K562 (cell line): ENCODE measurements around the gene PGF. TPM values are rescaled to one million over a fixed set of nuclear protein-coding genes. Genes with fewer than 3 reads are reported as not detected.

Experiments used
- ATAC-seq: fragments of 200-7000 bp; cut with Tn5 transposase; 3 replicates; pipeline ENCODE4 v1.9.1; 2020; ENCODE audit warnings: moderate library complexity
- BruUV-seq: library from RNA; stranded (reverse); fragments of 400-500 nt; replicated peaks from 2 replicates; lab custom pipeline; 2021; lab: Mats Ljungman, UMichigan
- CTCF ChIA-PET: fragments of 300-600 bp; formaldehyde crosslinking; extraction: SDS; loops from one replicate; lab custom pipeline; 2021; ENCODE audit warnings: low intra/inter-chr PET ratio; lab: Yijun Ruan, JAX
- POLR2A ChIA-PET: fragments of 300-600, 350-650 bp; sonication (Branson Sonifier 250); formaldehyde crosslinking; extraction: SDS; loops from one replicate; lab custom pipeline; 2021; ENCODE audit warnings: antibody characterized with exemption, inconsistent platforms; lab: Yijun Ruan, JAX
- DNase-seq, 4 experiments: peaks; one replicate each; pipeline versions ENCODE4 v3.0.0 to v3.0.0-alpha.2; 2011 to 2018; ENCODE audit warnings: low spot score in 3 of 4, mixed read lengths in 3 of 4; ENCODE audit errors: extremely low read depth in 1 of 4
- FAIRE-seq: peaks from 2 replicates; lab custom pipeline; 2011; peaks lifted over from hg19 to GRCh38; lab: Jason Lieb, UNC
- H2AFZ ChIP-seq: 2 replicates; pipeline ENCODE4 v1.6.0; 2011; ENCODE audit warnings: low read depth, low read length, control low read depth, inconsistent platforms
- H3K27ac ChIP-seq: fragments of 200-600 bp; 3 replicates; pipeline ENCODE4 v1.8.0; 2011; ENCODE audit warnings: low read depth, mild to moderate bottlenecking, control low read depth, inconsistent platforms, low read length, moderate library complexity, mixed read lengths; ENCODE audit errors: extremely low read depth
- H3K27me3 ChIP-seq, 2 experiments: fragments of 300-600 bp in 1 of 2; 2 replicates in 1 of 2; 3 replicates in 1 of 2; pipeline versions ENCODE4 v1.6.0 to v1.8.0; 2011; ENCODE audit warnings: inconsistent platforms in 2 of 2, low read length in 2 of 2, mild to moderate bottlenecking in 1 of 2, mixed read lengths in 1 of 2, moderate library complexity in 1 of 2; ENCODE audit not compliant: control insufficient read depth in 2 of 2, insufficient read depth in 2 of 2
- H3K36me3 ChIP-seq: fragments of 300-600 bp; 3 replicates; pipeline ENCODE4 v1.8.0; 2011; ENCODE audit warnings: mild to moderate bottlenecking, low read length, inconsistent platforms; ENCODE audit not compliant: control insufficient read depth, insufficient read depth
- H3K4me1 ChIP-seq, 2 experiments: fragments of 200-600 bp in 1 of 2; replicated peaks in 1 of 2; 2 replicates in 1 of 2; 3 replicates in 1 of 2; pipeline versions ENCODE4 v1.5.1 to v1.8.0; 2011; ENCODE audit warnings: inconsistent platforms in 2 of 2, low read length in 2 of 2, mild to moderate bottlenecking in 1 of 2, mixed read lengths in 1 of 2, moderate library complexity in 1 of 2; ENCODE audit not compliant: control insufficient read depth in 2 of 2, insufficient read depth in 2 of 2
- H3K4me2 ChIP-seq: 2 replicates; pipeline ENCODE4 v1.6.1; 2011; ENCODE audit warnings: low read length, control low read depth, inconsistent platforms, mixed read lengths; ENCODE audit not compliant: insufficient read depth
- H3K4me3 ChIP-seq: fragments of 200-600 bp; sonication (generic), shearing (Covaris generic); 2 replicates; pipeline ENCODE4 v1.5.1; 2016; ENCODE audit warnings: control low read depth, inconsistent platforms
- H3K79me2 ChIP-seq: fragments of 200-600 bp; 3 replicates; pipeline ENCODE4 v1.8.0; 2011; ENCODE audit warnings: low read length, inconsistent platforms; ENCODE audit not compliant: control insufficient read depth, insufficient read depth
- H3K9ac ChIP-seq, 2 experiments: 2 replicates each; pipeline versions ENCODE4 v1.6.0 to v1.6.1; 2011; ENCODE audit warnings: low read depth in 2 of 2, low read length in 2 of 2, control low read depth in 1 of 2, inconsistent platforms in 1 of 2, mild to moderate bottlenecking in 1 of 2, mixed read lengths in 1 of 2; ENCODE audit not compliant: insufficient read depth in 1 of 2
- H3K9me1 ChIP-seq: one replicate; pipeline ENCODE4 v1.6.0; 2011; ENCODE audit warnings: inconsistent platforms, mild to moderate bottlenecking, low read length, moderate library complexity; ENCODE audit not compliant: control insufficient read depth, insufficient read depth
- H3K9me3 ChIP-seq: replicated peaks from 2 replicates; pipeline ENCODE4 v1.5.1; 2011; ENCODE audit warnings: low read depth, low read length, inconsistent platforms; ENCODE audit not compliant: control insufficient read depth, insufficient read depth
- H4K20me1 ChIP-seq: replicated peaks from 2 replicates; pipeline ENCODE4 v1.6.1; 2011; ENCODE audit warnings: low read length, inconsistent platforms, mixed read lengths; ENCODE audit not compliant: control insufficient read depth, insufficient read depth
- CBX8 ChIP-seq: fragments of 200-600 bp; sonication (generic); IDR thresholded peaks from 2 replicates; pipeline ENCODE4 v1.6.1; 2012; ENCODE audit warnings: borderline replicate concordance, mixed run types, low read depth, mild to moderate bottlenecking, moderate library complexity, mixed read lengths, low read length, control low read depth, inconsistent platforms; ENCODE audit not compliant: poor library complexity, severe bottlenecking; ENCODE audit errors: extremely low read depth
- HDAC2 ChIP-seq: fragments of 450-650 bp; IDR thresholded peaks from 2 replicates; pipeline ENCODE4 v1.6.1; 2016; ENCODE audit warnings: mild to moderate bottlenecking
- NFE2 ChIP-seq: IDR thresholded peaks from 2 replicates; pipeline ENCODE4 v1.6.1; 2014; ENCODE audit warnings: antibody characterized with exemption, low read depth
- PHB2 ChIP-seq: fragments of 450-650 bp; IDR thresholded peaks from 2 replicates; pipeline ENCODE4 v1.6.1; 2017; ENCODE audit warnings: low read depth
- SETDB1 ChIP-seq: IDR thresholded peaks from one replicate; pipeline ENCODE4 v1.6.1; 2012; ENCODE audit warnings: low read length, control low read depth, inconsistent platforms
- ZFP30 ChIP-seq: fragments of 250-450 bp; sonication (Bioruptor Pico); IDR thresholded peaks from 2 replicates; pipeline ENCODE4 v1.8.0; 2022; ENCODE audit warnings: moderate library complexity, mild to moderate bottlenecking, inconsistent platforms, borderline replicate concordance
- WGBS: fragments of 100-300 bp; shearing (Covaris generic); methylation state at CpG from one replicate; pipeline ENCODE4 v1.1.6; 2016; ENCODE audit warnings: low coverage, mixed read lengths; ENCODE audit not compliant: insufficient coverage; ENCODE audit errors: missing lambda C conversion rate; 5-methylcytosine and 5-hydroxymethylcytosine counted together
- in situ Hi-C: fragments of 300-500 bp; cut with MboI; formaldehyde crosslinking; loops from 4 replicates; pipeline ENCODE4 v1.15.0; 2018; ENCODE audit warnings: inconsistent platforms, mixed read lengths
- intact Hi-C: fragments of 100-400 bp; cut with micrococcal nuclease; formaldehyde crosslinking; loops from 2 replicates; pipeline ENCODE4 v1.14.2; 2022
- polyA plus RNA-seq, 8 experiments: library from polyadenylated mRNA; depleted of rRNA in 4 of 8; stranded (reverse) in 5 of 8; unstranded in 3 of 8; fragments of >200 nt; fragmentation: Nextera tagmentation in 2 of 8; fragmentation: Illumina TruSeq in 1 of 8; extraction: Ambion mirVana in 2 of 8; extraction: Trizol in 1 of 8; gene quantifications; 2 replicates each; pipeline versions ENCODE4 v1.2.1 to v1.2.3, GENCODE V29; 2011 to 2014; ENCODE audit warnings: inconsistent platforms in 1 of 8, missing spikeins in 1 of 8
- total RNA-seq, 7 experiments: library from RNA; depleted of rRNA in 6 of 7; stranded (reverse); fragments of >200 nt in 6 of 7; fragmentation: Illumina TruSeq in 2 of 7; extraction: Trizol in 2 of 7; gene quantifications; 2 replicates each; pipeline versions ENCODE4 v1.2.1 to v1.2.3, GENCODE V29; 2011 to 2021; ENCODE audit warnings: low replicate concordance in 1 of 7
- TF ChIP-seq, protein P1 (sequence below): fragments of 200-800 bp; sonication (Bioruptor generic); IDR thresholded peaks from 2 replicates; pipeline ENCODE4 v1.6.1; 2017; ENCODE audit warnings: missing genetic modification characterization, missing compliant biosample characterization
- TF ChIP-seq, protein P2 (sequence below): sonication (generic); formaldehyde crosslinking; IDR thresholded peaks from 2 replicates; pipeline ENCODE4 v1.8.0; 2022; ENCODE audit warnings: missing genetic modification reagents, mild to moderate bottlenecking, moderate library complexity, borderline replicate concordance
- TF ChIP-seq, protein P3 (sequence below): fragments of 450-650 bp; conservative IDR thresholded peaks from 2 replicates; pipeline ENCODE4 v1.6.1; 2016; ENCODE audit warnings: missing genetic modification characterization, low read depth, mild to moderate bottlenecking, missing compliant biosample characterization, moderate library complexity

The PGF gene
- total and polyA plus RNA-seq, 9 of the 15 experiments (the other 6 are each of a cell fraction or from before 2014, with no cell fraction given): 0.04 to 0.44 (median 0.18) TPM

DNA sequence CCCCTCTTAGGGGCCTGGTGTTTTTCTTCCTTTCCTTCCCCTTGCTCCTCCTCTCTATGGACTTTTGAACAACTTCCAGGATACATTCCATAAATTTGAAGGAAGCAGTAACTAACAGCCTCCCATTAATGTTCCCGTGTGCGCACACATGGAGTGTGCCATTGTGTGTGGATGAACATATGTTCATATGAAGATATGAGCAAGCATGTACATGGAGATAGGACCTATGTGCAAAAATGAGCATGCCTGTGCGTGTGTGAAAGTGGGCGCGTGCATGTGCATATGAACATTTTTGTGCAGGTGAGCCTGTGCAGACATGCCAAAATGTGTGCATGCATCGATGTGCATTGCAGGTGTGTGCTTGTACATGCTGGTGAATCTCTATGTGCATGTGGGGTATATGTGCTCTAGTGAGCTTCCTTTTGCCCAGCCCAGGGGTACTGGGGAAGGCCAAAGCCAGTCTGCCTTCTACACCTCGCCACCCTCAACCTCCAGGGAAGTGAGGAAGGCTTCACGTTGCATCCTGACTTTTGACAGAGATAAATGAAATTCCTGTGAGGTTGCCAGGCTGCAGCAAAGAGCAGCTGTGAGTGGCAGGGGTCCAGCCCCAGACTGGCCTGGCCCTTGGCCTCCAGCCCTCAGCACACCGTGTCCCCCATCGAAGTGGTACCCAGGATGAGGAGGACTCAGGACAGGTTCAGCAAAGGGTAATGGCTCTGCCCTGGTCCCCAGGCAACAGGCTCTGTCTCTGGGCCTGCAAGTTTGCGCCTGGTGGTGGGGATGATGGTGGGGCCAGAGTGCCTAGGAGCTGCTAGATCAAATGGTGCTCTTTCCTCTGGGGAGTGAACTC lies 21.1 kb upstream of the PGF start:
- BruUV-seq: no TSS peak

More for the DNA sequence above, 21.1 kb upstream of the PGF start:
- no peak overlapping the region for H2AFZ ChIP-seq
- ATAC-seq: no peak
- DNase-seq: peak in 1 of 4 experiments; percentile 2
- no peaks in the 10 kb centered on the region for H3K79me2 ChIP-seq
- no peaks in the 10 kb centered on the region for H4K20me1 ChIP-seq
- POLR2A ChIA-PET: interaction anchor here (0.7 to 0.9 kb wide), 2 partner anchors 26 to 684 kb away, joined by 3 read pairs; partner anchors contain the start of gene EIF2B2
- H3K9me1 ChIP-seq: no peaks in the 10 kb centered on the region
- H3K36me3 ChIP-seq: no peaks in the 10 kb centered on the region
- no peak overlapping the region for H3K4me3 ChIP-seq
- TF ChIP-seq, protein P1, sequence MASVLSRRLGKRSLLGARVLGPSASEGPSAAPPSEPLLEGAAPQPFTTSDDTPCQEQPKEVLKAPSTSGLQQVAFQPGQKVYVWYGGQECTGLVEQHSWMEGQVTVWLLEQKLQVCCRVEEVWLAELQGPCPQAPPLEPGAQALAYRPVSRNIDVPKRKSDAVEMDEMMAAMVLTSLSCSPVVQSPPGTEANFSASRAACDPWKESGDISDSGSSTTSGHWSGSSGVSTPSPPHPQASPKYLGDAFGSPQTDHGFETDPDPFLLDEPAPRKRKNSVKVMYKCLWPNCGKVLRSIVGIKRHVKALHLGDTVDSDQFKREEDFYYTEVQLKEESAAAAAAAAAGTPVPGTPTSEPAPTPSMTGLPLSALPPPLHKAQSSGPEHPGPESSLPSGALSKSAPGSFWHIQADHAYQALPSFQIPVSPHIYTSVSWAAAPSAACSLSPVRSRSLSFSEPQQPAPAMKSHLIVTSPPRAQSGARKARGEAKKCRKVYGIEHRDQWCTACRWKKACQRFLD (CRISPR knock-in tag): no peak
- TF ChIP-seq ZFP30 (CRISPR knock-in tag) (no peak), SETDB1 (no peak), NFE2 (no peak), PHB2 (no peak), HDAC2 (no peak), CBX8 (no peak)
- TF ChIP-seq, protein P2, sequence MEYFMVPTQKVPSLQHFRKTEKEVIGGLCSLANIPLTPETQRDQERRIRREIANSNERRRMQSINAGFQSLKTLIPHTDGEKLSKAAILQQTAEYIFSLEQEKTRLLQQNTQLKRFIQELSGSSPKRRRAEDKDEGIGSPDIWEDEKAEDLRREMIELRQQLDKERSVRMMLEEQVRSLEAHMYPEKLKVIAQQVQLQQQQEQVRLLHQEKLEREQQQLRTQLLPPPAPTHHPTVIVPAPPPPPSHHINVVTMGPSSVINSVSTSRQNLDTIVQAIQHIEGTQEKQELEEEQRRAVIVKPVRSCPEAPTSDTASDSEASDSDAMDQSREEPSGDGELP (CRISPR knock-in tag): no peak
- TF ChIP-seq, protein P3, sequence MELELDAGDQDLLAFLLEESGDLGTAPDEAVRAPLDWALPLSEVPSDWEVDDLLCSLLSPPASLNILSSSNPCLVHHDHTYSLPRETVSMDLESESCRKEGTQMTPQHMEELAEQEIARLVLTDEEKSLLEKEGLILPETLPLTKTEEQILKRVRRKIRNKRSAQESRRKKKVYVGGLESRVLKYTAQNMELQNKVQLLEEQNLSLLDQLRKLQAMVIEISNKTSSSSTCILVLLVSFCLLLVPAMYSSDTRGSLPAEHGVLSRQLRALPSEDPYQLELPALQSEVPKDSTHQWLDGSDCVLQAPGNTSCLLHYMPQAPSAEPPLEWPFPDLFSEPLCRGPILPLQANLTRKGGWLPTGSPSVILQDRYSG: no peak
- no peaks in the 10 kb centered on the region for H3K27me3 ChIP-seq
- FAIRE-seq: no peak
- CTCF ChIA-PET: no interaction called here
- intact Hi-C loops: no loop called here
- no peak overlapping the region for H3K27ac ChIP-seq
- no peaks in the 10 kb centered on the region for H3K9me3 ChIP-seq
- 38% methylated on average over 11 of the region's 11 CpGs for WGBS
- H3K4me2 ChIP-seq: no peak overlapping the region
- H3K9ac ChIP-seq: peak overlapping the region in 1 of 2 experiments; percentile 45; a peak in 1 of 4 replicates
- peaks cover 0 to 34% of the 10 kb centered on the region in 2 experiments; a peak in 2 of 5 replicates for H3K4me1 ChIP-seq
- in situ Hi-C loops: no loop called here
